GM18909 (cell line): ENCODE data around the gene TAS2R41.

Experiments
- ATAC-seq: cut with Tn5 transposase; IDR thresholded peaks from one replicate; pipeline ENCODE4 v1.9.1; 2021; ENCODE audit warnings: mild to moderate bottlenecking; ENCODE audit not compliant: unreplicated experiment, poor library complexity

TAS2R41 gene

GRCh38 chr7:143492043-143492471 is 14.4 kb downstream of the TAS2R41 start:
- ATAC-seq: no peak

- ATAC-seq: no peak
These were observed 15.4 kb downstream of the TAS2R41 start for GRCh38 chr7:143492799-143493739.

- no peak for ATAC-seq
These were observed 16.1 kb downstream of the TAS2R41 start for GRCh38 chr7:143493751-143494150.

GRCh38 chr7:143494622-143495021 is 16.9 kb downstream of the TAS2R41 start:
- no peak for ATAC-seq

- no peak for ATAC-seq
These were observed 18.2 kb downstream of the TAS2R41 start for GRCh38 chr7:143495851-143496250.

GRCh38 chr7:143496263-143496662 is 18.6 kb downstream of the TAS2R41 start:
- ATAC-seq: no peak

- ATAC-seq: no peak
These were observed 19.5 kb downstream of the TAS2R41 start for GRCh38 chr7:143497008-143497795.

- no peak for ATAC-seq
These were observed 21.6 kb downstream of the TAS2R41 start for GRCh38 chr7:143499246-143499645.

GRCh38 chr7:143499743-143500348 is 22.2 kb downstream of the TAS2R41 start:
- no peak for ATAC-seq

GRCh38 chr7:143503261-143503660 is 25.6 kb downstream of the TAS2R41 start:
- no peak for ATAC-seq

- ATAC-seq: no peak
These were observed 26.7 kb downstream of the TAS2R41 start for GRCh38 chr7:143504215-143504936.

- no peak for ATAC-seq
These were observed 27.2 kb downstream of the TAS2R41 start for GRCh38 chr7:143504937-143505297.

- no peak for ATAC-seq
These were observed 28.2 kb downstream of the TAS2R41 start for GRCh38 chr7:143505838-143506237.

- no peak for ATAC-seq
These were observed 29.4 kb downstream of the TAS2R41 start for GRCh38 chr7:143507094-143507518.

GRCh38 chr7:143507534-143508055 is 29.9 kb downstream of the TAS2R41 start:
- no peak for ATAC-seq

GRCh38 chr7:143510854-143511592 is 33.4 kb downstream of the TAS2R41 start:
- no peak for ATAC-seq

- no peak for ATAC-seq
These were observed 33.9 kb downstream of the TAS2R41 start for GRCh38 chr7:143511593-143512047.

- ATAC-seq: no peak
These were observed 35.0 kb downstream of the TAS2R41 start for GRCh38 chr7:143512488-143513340.
